Neural crest cell (in vitro differentiated cells): Measurements from ENCODE around the gene FCHSD2. TPM values are rescaled to one million over a fixed set of nuclear protein-coding genes. Genes with fewer than 3 reads are reported as not detected.

Experiments used
- DNase-seq: peaks from one replicate; pipeline ENCODE4 v3.0.0; 2021; ENCODE audit warnings: low read depth, mixed read lengths, low spot score
- H3K27ac Mint-ChIP-seq: one replicate; pipeline ENCODE4 v1.8.0; 2021; ENCODE audit warnings: mild to moderate bottlenecking, mixed read lengths; ENCODE audit not compliant: unreplicated experiment
- H3K27me3 Mint-ChIP-seq: 2 replicates; pipeline ENCODE4 v1.8.0; 2021; ENCODE audit warnings: low read depth, mild to moderate bottlenecking, mixed read lengths
- H3K36me3 Mint-ChIP-seq: 2 replicates; pipeline ENCODE4 v1.8.0; 2021; ENCODE audit warnings: low read depth, mild to moderate bottlenecking, mixed read lengths
- H3K4me1 Mint-ChIP-seq: 2 replicates; pipeline ENCODE4 v1.8.0; 2021; ENCODE audit warnings: mixed read lengths
- H3K4me3 Mint-ChIP-seq: one replicate; pipeline ENCODE4 v1.8.0; 2021; ENCODE audit warnings: mild to moderate bottlenecking, mixed read lengths
- H3K9me3 Mint-ChIP-seq: 2 replicates; pipeline ENCODE4 v1.8.0; 2021; ENCODE audit warnings: mixed read lengths
- CTCF ChIP-seq: fragments of 200-600 bp; sonication (generic); conservative IDR thresholded peaks from 2 replicates; pipeline ENCODE4 v1.5.0; 2021; ENCODE audit warnings: antibody characterized with exemption, mild to moderate bottlenecking
- total RNA-seq: library from RNA; stranded (reverse); gene quantifications from 2 replicates; pipeline ENCODE4 v1.2.1, GENCODE V29; 2021

FCHSD2 gene
- total RNA-seq, 1 donor from 2014 or later = 34.4 TPM

GRCh38 chr11:73121692-73122091 is 20.4 kb downstream of the FCHSD2 start:
- Mint-ChIP-seq H3K4me3 (no peak overlapping the region), H3K27me3 (no peaks in the 10 kb centered on the region), H3K27ac (no peak overlapping the region), H3K36me3 (peaks cover 11% of the 10 kb centered on the region), H3K9me3 (peaks cover 4% of the 10 kb centered on the region), H3K4me1 (no peaks in the 10 kb centered on the region)
- TF ChIP-seq CTCF = no peak
- no peak for DNase-seq

GRCh38 chr11:73117071-73117470 is 25.0 kb downstream of the FCHSD2 start:
- no peak overlapping the region for H3K27ac Mint-ChIP-seq
- TF ChIP-seq CTCF = no peak
- peaks cover 10% of the 10 kb centered on the region for H3K9me3 Mint-ChIP-seq
- H3K4me1 Mint-ChIP-seq = no peaks in the 10 kb centered on the region
- H3K36me3 Mint-ChIP-seq = peaks cover 15% of the 10 kb centered on the region
- no peak overlapping the region for H3K4me3 Mint-ChIP-seq
- H3K27me3 Mint-ChIP-seq = no peaks in the 10 kb centered on the region
- DNase-seq = no peak

- no peaks in the 10 kb centered on the region for H3K27me3 Mint-ChIP-seq
- H3K4me1 Mint-ChIP-seq = no peaks in the 10 kb centered on the region
- no peak for TF ChIP-seq CTCF
- peaks cover 10% of the 10 kb centered on the region for H3K9me3 Mint-ChIP-seq
- no peak for DNase-seq
- no peak overlapping the region for H3K4me3 Mint-ChIP-seq
- no peak overlapping the region for H3K27ac Mint-ChIP-seq
- peaks cover 16% of the 10 kb centered on the region for H3K36me3 Mint-ChIP-seq
Observed at GRCh38 chr11:73116636-73117035, 25.5 kb downstream of the FCHSD2 start.

GRCh38 chr11:73114835-73115220 is 27.3 kb downstream of the FCHSD2 start:
- no peaks in the 10 kb centered on the region for H3K27me3 Mint-ChIP-seq
- no peak overlapping the region for H3K27ac Mint-ChIP-seq
- H3K4me3 Mint-ChIP-seq = no peak overlapping the region
- peaks cover 21% of the 10 kb centered on the region for H3K9me3 Mint-ChIP-seq
- DNase-seq = no peak
- no peaks in the 10 kb centered on the region for H3K4me1 Mint-ChIP-seq
- no peak for TF ChIP-seq CTCF
- peaks cover 31% of the 10 kb centered on the region for H3K36me3 Mint-ChIP-seq

- TF ChIP-seq CTCF = no peak
- peak overlapping the region; percentile 39 for H3K27ac Mint-ChIP-seq
- peaks cover 21% of the 10 kb centered on the region for H3K9me3 Mint-ChIP-seq
- H3K27me3 Mint-ChIP-seq = no peaks in the 10 kb centered on the region
- no peak overlapping the region for H3K4me3 Mint-ChIP-seq
- H3K4me1 Mint-ChIP-seq = no peaks in the 10 kb centered on the region
- DNase-seq = no peak
- H3K36me3 Mint-ChIP-seq = peaks cover 31% of the 10 kb centered on the region
Observed at GRCh38 chr11:73114110-73114834, 27.8 kb downstream of the FCHSD2 start.
